ENCODE data around the gene PTMS.

GRCh38 chr12:6770094-6770493, 3.9 kb downstream of the PTMS start:
- TF ChIP-seq POLR2A (IDR thresholded peaks at IDR 0.05) (no peak), EP300 (IDR thresholded peaks at IDR 0.05) (no peak)

Measured in sigmoid colon (tissue), 4 donors.